ENCODE results near the gene KIF26A. TPM values are rescaled to one million over a fixed set of nuclear protein-coding genes. Genes with fewer than 3 reads are reported as not detected.

Gene KIF26A
- total RNA-seq, 2 donors from 2014 or later = 2.0 to 3.9 TPM

DNA sequence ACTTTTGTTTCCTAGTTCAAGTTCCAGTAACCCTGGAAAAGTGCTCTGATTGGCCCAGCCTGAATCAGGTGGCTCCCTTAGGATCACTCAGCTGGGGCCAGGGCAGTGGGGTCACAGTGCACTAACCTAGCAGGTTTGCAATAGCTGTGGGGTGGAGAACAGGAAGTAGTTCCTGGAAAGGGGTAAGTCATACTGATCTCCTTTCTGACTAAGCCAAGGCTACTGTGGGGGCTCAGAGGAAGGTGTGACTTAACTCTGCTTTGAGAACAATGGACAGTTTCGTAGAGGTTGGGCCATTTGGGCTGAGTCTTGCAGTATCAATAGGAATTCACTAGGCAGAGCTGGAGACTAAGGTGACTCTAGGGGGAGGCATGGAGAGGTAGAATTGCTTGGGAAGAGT, 89.4 kb downstream of the KIF26A start:
- Histone ChIP-seq H3K36me3 (no peaks in the 10 kb centered on the region), H3K4me1 (ENCODE audit: control insufficient read depth in 1 of 2, low read depth in 2 of 2) (no peaks in the 10 kb centered on the region), H3K9me3 (no peaks in the 10 kb centered on the region), H3K27ac (no peak overlapping the region), H3K27me3 (replicated peaks; ENCODE audit: insufficient read depth) (no peaks in the 10 kb centered on the region), H3K4me3 (no peak overlapping the region)
- TF ChIP-seq CTCF (IDR thresholded peaks at IDR 0.05) = no peak
- no peak for DNase-seq (ENCODE audit: low spot score)
- ATAC-seq (ENCODE audit: insufficient number of reproducible peaks, low FRiP score, low read depth) = no peak

GRCh38 chr14:104228221-104228620, 89.8 kb downstream of the KIF26A start:
- TF ChIP-seq CTCF (IDR thresholded peaks at IDR 0.05) = no peak
- Histone ChIP-seq H3K27me3 (replicated peaks; ENCODE audit: insufficient read depth) (no peaks in the 10 kb centered on the region), H3K27ac (no peak overlapping the region), H3K36me3 (no peaks in the 10 kb centered on the region), H3K4me1 (ENCODE audit: control insufficient read depth in 1 of 2, low read depth in 2 of 2) (no peaks in the 10 kb centered on the region), H3K9me3 (no peaks in the 10 kb centered on the region), H3K4me3 (no peak overlapping the region)
- no peak for DNase-seq (ENCODE audit: low spot score)
- ATAC-seq (ENCODE audit: insufficient number of reproducible peaks, low FRiP score, low read depth) = no peak

DNA sequence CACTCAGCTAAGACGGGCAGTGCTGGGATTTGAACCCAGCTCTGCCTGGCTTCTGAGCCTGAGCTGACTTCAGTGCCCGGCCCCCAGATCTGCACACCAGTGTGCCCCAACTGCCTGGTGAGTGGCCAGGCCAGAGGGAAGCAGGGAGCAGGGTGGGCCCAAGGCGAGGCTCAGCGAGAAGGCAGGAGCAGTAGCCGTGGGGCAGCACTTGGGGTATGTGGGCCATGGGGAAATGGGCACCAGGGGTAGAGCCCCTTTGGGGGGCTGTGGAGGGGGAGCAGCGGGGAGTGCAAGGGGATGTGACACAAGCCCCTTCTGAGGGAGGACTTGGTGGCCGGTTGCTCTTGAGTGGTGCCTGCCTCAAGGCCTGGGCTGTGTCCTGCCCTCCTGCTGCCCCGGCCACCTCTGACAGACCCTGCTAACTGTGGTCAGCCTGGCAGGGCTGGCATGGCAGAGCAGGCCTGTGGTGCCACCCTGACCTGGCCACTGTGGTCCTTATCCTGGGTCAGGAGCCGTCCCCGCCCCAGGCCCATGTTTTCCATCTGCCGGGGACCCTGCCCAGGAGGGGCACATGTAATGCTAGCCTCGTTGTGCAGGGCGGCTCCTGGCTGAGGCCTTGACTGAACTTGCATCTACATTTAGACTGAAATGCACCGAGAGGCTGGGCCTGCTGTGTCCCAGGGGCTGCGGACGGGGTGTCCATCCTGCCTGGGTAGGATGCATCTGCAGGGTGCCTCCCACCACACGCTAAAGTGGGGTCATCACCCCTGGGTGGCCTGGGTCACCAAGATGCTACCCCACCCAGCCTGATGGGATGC, 90.5 kb downstream of the KIF26A start:
- Histone ChIP-seq H3K27me3 (replicated peaks; ENCODE audit: insufficient read depth) (no peaks in the 10 kb centered on the region), H3K4me1 (ENCODE audit: control insufficient read depth in 1 of 2, low read depth in 2 of 2) (no peaks in the 10 kb centered on the region), H3K36me3 (no peaks in the 10 kb centered on the region), H3K9me3 (no peaks in the 10 kb centered on the region), H3K4me3 (no peak overlapping the region), H3K27ac (no peak overlapping the region)
- DNase-seq (ENCODE audit: low spot score) (no peak), ATAC-seq (ENCODE audit: insufficient number of reproducible peaks, low FRiP score, low read depth) (no peak)
- TF ChIP-seq CTCF (IDR thresholded peaks at IDR 0.05) = no peak

- DNase-seq (ENCODE audit: low spot score) (no peak), ATAC-seq (ENCODE audit: insufficient number of reproducible peaks, low FRiP score, low read depth) (no peak)
- Histone ChIP-seq H3K36me3 (no peaks in the 10 kb centered on the region), H3K9me3 (no peaks in the 10 kb centered on the region), H3K4me1 (ENCODE audit: control insufficient read depth in 1 of 2, low read depth in 2 of 2) (no peaks in the 10 kb centered on the region), H3K4me3 (no peak overlapping the region), H3K27ac (no peak overlapping the region), H3K27me3 (replicated peaks; ENCODE audit: insufficient read depth) (no peaks in the 10 kb centered on the region)
- no peak for TF ChIP-seq CTCF (IDR thresholded peaks at IDR 0.05)
These were observed 91.2 kb downstream of the KIF26A start for GRCh38 chr14:104229534-104230055.

GRCh38 chr14:104230119-104230815, 91.9 kb downstream of the KIF26A start:
- ATAC-seq (ENCODE audit: insufficient number of reproducible peaks, low FRiP score, low read depth) = no peak
- DNase-seq (ENCODE audit: low spot score) = no peak
- TF ChIP-seq CTCF (IDR thresholded peaks at IDR 0.05) = no peak
- H3K27ac ChIP-seq = no peak overlapping the region
- no peaks in the 10 kb centered on the region for H3K9me3 ChIP-seq
- no peaks in the 10 kb centered on the region for H3K27me3 ChIP-seq (replicated peaks; ENCODE audit: insufficient read depth)
- no peaks in the 10 kb centered on the region for H3K4me1 ChIP-seq (ENCODE audit: control insufficient read depth in 1 of 2, low read depth in 2 of 2)
- H3K4me3 ChIP-seq = no peak overlapping the region
- no peaks in the 10 kb centered on the region for H3K36me3 ChIP-seq

Data from thoracic aorta (tissue), 2 donors.